HG03175 (cell line): ENCODE measurements around the gene CYP19A1.
"Not testable (repeated sequence)": the region's sequence is repeated elsewhere in the genome, so short reads cannot be mapped to it uniquely, and the experiment has no call there.

Source experiments
- ATAC-seq: cut with Tn5 transposase; IDR thresholded peaks from one replicate; pipeline ENCODE4 v1.9.1; 2021; ENCODE audit warnings: mild to moderate bottlenecking, moderate library complexity; ENCODE audit not compliant: unreplicated experiment

CYP19A1 gene

DNA sequence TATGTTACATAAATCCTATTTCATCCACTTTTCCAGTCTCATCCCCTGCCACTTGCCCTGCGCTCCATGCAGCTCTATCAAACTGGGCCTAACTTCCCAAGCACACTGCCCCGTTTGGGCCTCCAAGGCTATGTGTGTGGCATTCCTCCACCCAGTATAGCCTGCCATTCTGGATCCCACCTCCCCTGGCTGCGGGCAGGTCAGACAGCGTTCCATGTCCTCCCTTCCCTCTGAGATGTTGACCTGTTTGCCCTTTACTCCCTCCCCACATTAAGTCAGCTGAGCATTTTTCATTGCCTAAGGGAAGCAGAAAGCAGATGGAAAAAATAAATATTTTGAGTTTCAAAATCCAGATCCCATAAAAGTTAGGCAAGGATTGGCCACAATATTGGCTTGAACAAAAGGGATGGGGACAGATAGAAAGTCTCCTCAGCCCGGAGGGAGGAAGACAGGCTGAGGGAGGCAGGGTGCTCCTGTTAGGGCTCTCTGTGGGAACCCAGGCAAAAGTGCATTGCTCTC is 73.3 kb downstream of the CYP19A1 start:
- no peak for ATAC-seq

DNA sequence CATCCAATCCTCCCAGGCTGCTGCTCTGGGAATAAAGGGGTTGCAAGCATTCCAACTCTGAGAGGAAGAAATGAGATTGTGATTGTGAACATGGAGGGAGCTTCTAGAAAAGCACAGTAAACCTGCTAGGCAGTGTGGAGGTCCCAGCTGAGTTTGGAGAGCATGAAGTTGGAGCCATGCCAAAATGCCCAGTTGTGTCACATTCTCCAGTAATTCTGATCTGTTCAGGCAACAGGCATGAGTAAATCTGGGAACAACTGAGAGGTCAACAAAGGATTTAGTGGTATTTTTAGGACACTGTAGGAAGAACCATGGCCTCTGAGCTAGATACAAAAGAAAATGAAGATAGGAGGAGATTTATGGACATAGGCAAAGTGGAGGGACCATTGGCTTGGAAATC is 74.7 kb downstream of the CYP19A1 start:
- ATAC-seq: no peak

GRCh38 chr15:51263116-51263515 is 75.3 kb downstream of the CYP19A1 start:
- no peak for ATAC-seq

- ATAC-seq: no peak
These were observed 75.9 kb downstream of the CYP19A1 start for GRCh38 chr15:51262463-51262862.

DNA sequence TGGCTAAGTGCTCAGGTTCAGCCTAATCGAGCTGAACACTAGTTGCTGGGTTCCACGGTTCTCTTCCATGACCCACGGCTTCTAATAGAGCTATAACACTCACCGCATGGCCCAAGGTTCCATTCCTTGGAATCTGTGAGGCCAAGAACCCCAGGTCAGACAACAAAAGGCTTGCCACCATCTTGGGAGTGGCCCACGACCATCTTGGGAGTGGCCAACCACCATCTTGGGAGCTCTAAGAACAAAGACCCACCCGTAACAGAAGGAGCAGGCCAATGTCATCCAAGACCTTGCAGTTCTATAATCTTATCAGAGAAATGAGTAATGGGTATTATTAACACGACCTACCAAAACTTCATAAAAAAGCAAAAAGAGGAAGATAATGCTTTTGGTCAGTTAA is 77.3 kb downstream of the CYP19A1 start:
- not testable (repeated sequence) for ATAC-seq

- ATAC-seq: no peak
These were observed 78.2 kb downstream of the CYP19A1 start for GRCh38 chr15:51260202-51260601.

DNA sequence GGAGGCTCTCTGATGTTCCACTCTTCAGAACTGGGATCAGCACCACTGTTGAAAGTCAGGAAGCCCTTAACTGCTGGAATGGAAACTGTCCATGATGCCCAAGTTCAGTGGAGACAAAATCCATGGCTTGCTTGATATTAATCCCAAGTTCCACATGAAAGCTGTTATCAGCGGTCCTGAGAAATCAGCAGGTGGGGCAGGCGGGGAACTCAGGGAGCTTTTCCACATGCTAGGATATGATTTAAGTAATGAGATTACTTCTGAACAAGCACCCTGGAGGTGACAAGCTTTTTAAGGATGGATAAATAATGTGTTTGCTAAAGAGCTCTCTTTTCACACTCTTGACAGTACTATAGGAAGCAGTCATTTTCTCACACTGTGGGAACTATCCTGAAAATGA is 82.9 kb downstream of the CYP19A1 start:
- ATAC-seq: no peak

- ATAC-seq: no peak
These were observed 85.0 kb downstream of the CYP19A1 start for GRCh38 chr15:51253366-51253765.

DNA sequence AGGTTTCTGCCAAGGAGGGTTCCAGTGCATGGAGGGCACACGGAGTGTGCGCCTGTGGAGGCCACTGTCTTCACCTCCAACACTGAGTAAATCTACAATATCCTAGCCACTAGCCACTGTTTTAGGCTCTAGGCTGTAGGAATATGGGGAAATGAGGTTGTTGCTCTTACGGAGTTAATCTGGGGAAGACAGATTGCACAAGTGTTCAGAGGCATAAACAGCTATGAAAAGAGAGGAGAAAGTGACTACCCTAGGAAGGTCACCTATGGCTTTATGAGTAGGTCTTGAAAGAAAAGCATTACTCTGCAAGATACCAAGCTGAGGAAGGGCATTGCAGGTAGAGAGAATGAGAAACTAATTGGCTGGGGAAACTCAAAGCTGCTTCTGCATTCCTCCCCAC is 85.7 kb downstream of the CYP19A1 start:
- ATAC-seq: no peak

GRCh38 chr15:51251556-51251955 is 86.8 kb downstream of the CYP19A1 start:
- no peak for ATAC-seq

GRCh38 chr15:51250217-51251011 is 88.0 kb downstream of the CYP19A1 start:
- ATAC-seq: no peak

DNA sequence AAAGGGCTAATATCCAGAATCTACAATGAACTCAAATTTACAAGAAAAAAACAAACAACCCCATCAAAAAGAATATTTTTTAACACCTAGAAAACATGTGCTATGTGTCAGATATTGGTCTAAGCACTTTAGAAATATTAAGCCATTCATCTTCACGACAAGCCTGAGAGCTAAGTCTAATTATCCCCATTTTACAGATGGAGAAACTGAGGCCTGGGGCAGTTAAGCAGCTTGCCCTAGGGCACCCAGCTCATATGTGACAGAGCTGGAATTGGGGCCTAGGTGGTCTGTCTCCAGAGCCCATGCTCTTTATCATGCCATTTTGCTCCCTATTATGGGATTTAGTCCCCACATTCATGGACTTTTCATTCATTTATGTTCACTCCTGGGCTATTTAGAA is 92.8 kb downstream of the CYP19A1 start:
- no peak for ATAC-seq

DNA sequence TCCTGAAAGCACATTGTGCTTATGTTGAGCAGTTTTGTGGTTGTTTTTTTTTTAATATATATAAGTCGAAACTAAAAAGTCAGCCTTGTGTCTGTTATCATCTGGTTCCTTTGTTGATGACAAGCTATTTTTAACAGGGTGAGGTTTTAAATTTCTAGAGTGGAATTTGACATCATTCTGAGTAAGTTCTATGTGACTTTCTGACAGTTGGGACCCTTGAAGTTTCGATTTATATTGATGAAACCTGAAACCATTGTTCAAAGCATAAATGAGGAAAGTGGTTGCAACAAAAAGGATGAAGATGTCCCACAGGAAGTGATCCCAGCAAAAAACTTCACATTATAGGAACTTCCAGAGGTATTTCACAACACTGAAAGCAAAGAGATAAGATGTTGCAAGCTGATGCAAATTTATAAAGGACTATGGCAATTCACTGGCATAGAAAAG is 94.0 kb downstream of the CYP19A1 start:
- no peak for ATAC-seq

DNA sequence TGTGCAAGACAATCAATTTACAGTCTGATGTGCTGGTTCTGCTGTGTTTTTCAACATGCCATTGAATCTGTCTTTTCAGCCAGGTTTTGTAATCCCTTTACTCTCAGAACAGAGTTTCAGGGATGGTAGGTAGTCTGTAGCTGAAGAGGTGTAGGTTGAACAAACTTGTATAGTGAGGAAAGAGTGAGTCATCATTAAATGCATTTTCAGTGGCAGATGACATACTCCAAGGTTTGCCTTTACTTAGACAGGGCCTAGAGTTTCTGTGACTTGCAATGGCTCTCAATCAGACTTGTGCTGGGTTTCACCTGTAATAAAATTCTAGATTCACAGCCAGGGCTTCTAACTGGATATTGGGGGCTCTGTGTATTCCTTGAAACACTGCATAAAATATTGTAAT is 94.6 kb downstream of the CYP19A1 start:
- ATAC-seq: no peak

- ATAC-seq: no peak
These were observed 98.3 kb downstream of the CYP19A1 start for GRCh38 chr15:51240066-51240465.

- ATAC-seq: no peak
These were observed 100.6 kb downstream of the CYP19A1 start for GRCh38 chr15:51237816-51238215.

- no peak for ATAC-seq
These were observed 104.0 kb downstream of the CYP19A1 start for GRCh38 chr15:51234176-51234927.

DNA sequence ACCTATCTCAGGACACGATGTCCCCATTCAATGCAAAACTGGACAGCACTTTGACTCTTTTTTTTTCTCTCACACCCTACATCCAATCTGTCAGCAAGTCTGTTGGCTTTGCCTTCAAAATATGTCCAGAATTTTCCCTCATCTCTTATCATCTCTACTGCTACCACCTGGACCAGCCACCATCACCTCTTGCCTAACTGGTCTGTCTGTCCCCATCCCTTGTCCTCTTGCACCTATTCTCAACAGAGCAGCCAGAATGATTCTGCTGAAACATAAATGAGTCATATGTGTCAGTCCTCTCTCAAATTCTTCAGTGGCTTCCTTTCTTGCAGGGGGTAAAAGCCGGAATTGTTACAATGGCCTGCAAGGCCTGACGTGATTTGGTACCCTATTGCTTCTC is 105.8 kb downstream of the CYP19A1 start:
- no peak for ATAC-seq

GRCh38 chr15:51229907-51230330 is 108.5 kb downstream of the CYP19A1 start:
- ATAC-seq: no peak

- ATAC-seq: peak; percentile 97
These were observed 110.3 kb downstream of the CYP19A1 start for GRCh38 chr15:51227940-51228732.

DNA sequence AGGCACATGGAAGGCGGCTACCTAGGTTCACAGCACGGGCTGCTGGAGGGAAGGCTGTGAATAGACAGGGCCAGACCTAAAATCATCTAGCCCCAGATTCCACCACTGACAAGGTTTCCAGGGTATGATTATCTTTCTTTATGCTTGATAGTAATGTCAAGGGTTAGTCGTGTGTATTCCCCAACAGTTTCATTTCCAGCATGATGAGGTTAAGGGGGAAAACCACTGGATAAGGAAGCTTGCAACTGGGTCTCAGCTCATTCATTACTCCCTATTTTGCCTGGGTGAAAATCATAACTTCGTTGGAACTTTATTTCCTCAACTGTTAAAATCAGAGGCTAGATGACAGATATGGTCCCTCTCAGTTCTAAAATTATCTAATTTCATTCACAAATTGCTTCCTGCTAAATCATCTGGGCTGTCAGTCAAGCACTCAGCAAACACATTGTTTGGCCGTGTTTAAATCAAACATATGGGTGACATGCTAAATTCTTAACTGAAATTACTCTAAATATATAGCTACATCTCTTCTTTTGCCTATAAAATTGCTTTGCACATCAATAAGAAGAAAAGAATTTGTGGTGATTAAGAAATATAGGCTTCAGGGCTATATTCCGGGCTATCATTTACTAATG is 111.7 kb downstream of the CYP19A1 start:
- no peak for ATAC-seq
